ENCODE measurements around the gene LMOD1.
"Not testable (repeated sequence)": the region's sequence is repeated elsewhere in the genome, so short reads cannot be mapped to it uniquely, and the experiment has no call there.

Gene LMOD1

DNA sequence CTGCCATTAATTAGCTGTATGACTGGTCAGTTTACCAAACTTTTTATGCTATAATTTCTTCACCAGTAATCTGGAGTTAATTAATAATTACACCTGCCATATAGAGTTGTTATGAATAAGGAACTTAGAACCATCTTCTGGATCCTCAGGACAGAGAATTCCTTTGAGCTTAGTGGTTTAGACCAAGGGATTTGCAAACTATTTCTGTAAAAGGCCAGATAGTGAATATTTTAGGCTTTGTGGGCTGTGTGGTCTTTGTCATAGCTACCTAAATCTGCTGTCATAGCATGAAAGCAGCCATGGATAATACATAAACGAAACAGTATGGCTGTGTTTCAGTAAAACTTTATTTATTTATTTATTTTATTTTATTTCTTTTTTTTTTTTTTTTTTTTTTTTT, 17.9 kb upstream of the LMOD1 start:
- no peak for DNase-seq (ENCODE audit: low read depth)
- H3K4me3 ChIP-seq (ENCODE audit: low read depth, low read length) = no peak overlapping the region
- no peak for TF ChIP-seq CTCF (IDR thresholded peaks at IDR 0.05; ENCODE audit: low read depth, low read length, missing control alignments)

- not testable (repeated sequence) for DNase-seq (ENCODE audit: low read depth); H3K4me3 ChIP-seq (ENCODE audit: low read depth, low read length)
These were observed 16.0 kb upstream of the LMOD1 start for GRCh38 chr1:201962382-201962781.

DNA sequence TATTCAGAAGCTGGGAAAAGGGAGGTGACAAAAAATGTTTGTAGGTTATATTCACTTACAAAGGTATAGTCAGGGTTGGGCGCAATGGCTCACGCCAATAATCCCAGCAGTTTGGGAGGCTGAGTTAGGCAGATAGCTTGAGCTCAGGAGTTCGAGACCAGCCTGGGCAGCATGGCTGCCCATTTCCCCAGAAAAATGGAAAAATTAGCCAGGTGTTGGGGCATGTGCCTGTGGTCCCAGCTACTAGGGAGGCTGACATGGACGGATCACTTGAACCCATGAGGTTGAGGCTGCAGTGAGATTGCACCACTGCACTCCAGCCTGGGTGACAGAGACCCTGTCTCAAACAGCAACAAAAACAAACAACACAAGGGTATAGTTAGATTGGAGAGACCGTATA, 12.0 kb upstream of the LMOD1 start:
- DNase-seq (ENCODE audit: low read depth) = no peak
- TF ChIP-seq CTCF (IDR thresholded peaks at IDR 0.05; ENCODE audit: low read depth, low read length, missing control alignments) = no peak
- no peak overlapping the region for H3K4me3 ChIP-seq (ENCODE audit: low read depth, low read length)

GRCh38 chr1:201955729-201956143, 9.4 kb upstream of the LMOD1 start:
- H3K4me3 ChIP-seq (ENCODE audit: low read depth, low read length) = peak overlapping the region; percentile 81
- TF ChIP-seq CTCF (IDR thresholded peaks at IDR 0.05; ENCODE audit: low read depth, low read length, missing control alignments) = no peak
- DNase-seq (ENCODE audit: low read depth) = no peak

- TF ChIP-seq CTCF (IDR thresholded peaks at IDR 0.05; ENCODE audit: low read depth, low read length, missing control alignments) = no peak
- H3K4me3 ChIP-seq (ENCODE audit: low read depth, low read length) = peak within 1 kb of the TSS; percentile 81
These were observed 8.8 kb upstream of the LMOD1 start, which contains the start of gene TIMM17A for GRCh38 chr1:201955009-201955728. Gene TIMM17A (plus strand): TSS chr1:201955503. CDS start chr1:201955527, 24 bp downstream.

GRCh38 chr1:201954263-201955008, 8.1 kb upstream of the LMOD1 start:
- TF ChIP-seq CTCF (IDR thresholded peaks at IDR 0.05; ENCODE audit: low read depth, low read length, missing control alignments) = no peak
- peak overlapping the region; percentile 81 for H3K4me3 ChIP-seq (ENCODE audit: low read depth, low read length)
- DNase-seq (ENCODE audit: low read depth) = no peak

More at GRCh38 chr1:201955009-201955728, 8.8 kb upstream of the LMOD1 start, which contains the start of gene TIMM17A:
- peak; percentile 93 for DNase-seq (ENCODE audit: low read depth)

DNA sequence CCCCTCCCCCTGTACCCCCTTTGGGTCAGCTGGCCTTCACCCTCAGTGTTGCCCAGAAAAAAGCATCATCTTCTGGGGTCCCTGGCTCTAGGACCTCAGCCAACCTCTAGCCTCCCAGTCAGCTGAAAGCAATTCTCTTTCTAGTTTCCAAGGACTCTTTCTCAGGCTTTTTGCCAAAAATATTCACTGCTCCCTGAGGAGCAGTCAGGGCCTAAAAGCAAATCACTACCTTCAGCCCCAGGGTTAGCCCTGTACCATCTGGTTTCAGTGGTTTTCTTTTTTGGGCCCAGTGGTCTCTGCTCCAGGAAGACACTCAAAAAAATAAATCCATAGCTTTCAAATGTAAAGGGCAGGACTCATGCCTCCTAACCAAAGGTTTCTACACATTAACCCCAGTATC, 3.1 kb upstream of the LMOD1 start:
- H3K4me3 ChIP-seq (ENCODE audit: low read depth, low read length) = no peak overlapping the region
- TF ChIP-seq CTCF (IDR thresholded peaks at IDR 0.05; ENCODE audit: low read depth, low read length, missing control alignments) = no peak
- DNase-seq (ENCODE audit: low read depth) = no peak
